ENCODE results near the gene MUC5AC. TPM values are rescaled to one million over a fixed set of nuclear protein-coding genes. Genes with fewer than 3 reads are reported as not detected.

MUC5AC gene
- total RNA-seq, 1 donor from 2014 or later, result not detected

DNA sequence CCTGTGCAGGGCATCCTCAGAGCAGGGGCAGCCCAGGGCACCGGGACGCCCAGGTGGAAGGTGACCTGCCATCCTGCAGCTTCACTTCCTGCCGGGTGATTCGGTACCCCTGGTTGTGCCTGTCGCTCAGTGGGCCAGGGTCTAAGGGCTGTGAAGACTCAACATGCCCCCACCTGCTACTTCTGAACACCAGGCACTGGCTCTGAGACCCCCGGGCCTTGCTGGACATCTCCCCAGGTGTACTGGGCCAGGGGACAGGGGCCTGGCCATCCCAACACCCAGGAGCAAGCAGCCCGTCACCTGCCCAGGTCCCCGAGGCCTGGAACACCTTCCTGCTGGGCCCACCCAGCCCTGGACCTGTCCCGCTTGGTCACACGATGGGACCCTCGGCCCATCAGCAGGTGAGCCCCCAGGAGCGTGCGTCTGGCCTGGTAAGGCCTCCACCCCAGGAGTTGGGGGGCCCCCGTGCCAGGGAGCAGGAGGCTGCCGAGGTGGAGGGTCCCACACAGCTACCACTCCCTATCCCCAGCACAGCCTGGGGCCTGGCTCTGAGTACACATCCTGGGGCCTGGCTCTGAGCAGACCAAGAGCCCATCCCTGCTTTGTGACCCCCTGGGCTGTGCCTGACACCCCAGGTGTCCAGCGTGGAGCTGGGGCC, 61.2 kb downstream of the MUC5AC start:
- H3K4me1 Mint-ChIP-seq (ENCODE audit: low read depth), result no peaks in the 10 kb centered on the region
- H3K27me3 Mint-ChIP-seq, result peaks cover 51% of the 10 kb centered on the region
- DNase-seq (ENCODE audit: low spot score, unreplicated experiment), result no peak
- no peaks in the 10 kb centered on the region for H3K36me3 Mint-ChIP-seq (ENCODE audit: insufficient read depth)
- no peak overlapping the region for H3K4me3 Mint-ChIP-seq (ENCODE audit: low read depth)
- peaks cover 4% of the 10 kb centered on the region for H3K9me3 Mint-ChIP-seq (ENCODE audit: low read depth)
- no peak overlapping the region for H3K27ac Mint-ChIP-seq
- TF ChIP-seq, protein P1, sequence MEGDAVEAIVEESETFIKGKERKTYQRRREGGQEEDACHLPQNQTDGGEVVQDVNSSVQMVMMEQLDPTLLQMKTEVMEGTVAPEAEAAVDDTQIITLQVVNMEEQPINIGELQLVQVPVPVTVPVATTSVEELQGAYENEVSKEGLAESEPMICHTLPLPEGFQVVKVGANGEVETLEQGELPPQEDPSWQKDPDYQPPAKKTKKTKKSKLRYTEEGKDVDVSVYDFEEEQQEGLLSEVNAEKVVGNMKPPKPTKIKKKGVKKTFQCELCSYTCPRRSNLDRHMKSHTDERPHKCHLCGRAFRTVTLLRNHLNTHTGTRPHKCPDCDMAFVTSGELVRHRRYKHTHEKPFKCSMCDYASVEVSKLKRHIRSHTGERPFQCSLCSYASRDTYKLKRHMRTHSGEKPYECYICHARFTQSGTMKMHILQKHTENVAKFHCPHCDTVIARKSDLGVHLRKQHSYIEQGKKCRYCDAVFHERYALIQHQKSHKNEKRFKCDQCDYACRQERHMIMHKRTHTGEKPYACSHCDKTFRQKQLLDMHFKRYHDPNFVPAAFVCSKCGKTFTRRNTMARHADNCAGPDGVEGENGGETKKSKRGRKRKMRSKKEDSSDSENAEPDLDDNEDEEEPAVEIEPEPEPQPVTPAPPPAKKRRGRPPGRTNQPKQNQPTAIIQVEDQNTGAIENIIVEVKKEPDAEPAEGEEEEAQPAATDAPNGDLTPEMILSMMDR (IDR thresholded peaks at IDR 0.05; ENCODE audit: unreplicated experiment), result no peak

DNA sequence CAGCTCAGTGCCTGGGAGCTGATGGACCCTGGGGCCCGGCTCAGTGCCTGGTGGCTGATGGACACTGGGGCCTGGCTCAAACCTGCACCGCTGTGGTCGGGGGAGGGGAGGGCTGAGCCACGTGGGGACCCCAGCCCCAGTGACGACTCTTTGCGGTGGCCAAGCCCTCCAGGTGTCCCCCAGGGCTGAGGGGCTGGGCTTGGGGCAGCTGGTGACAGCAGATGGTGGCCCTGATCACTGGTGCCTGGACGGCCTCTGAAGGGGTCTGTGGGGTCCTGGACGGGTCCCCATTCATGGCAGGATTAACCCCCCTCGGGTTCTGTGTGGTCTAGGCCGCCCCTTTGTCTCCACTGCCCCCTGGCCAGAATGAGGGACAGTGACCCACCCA, 61.7 kb downstream of the MUC5AC start:
- no peaks in the 10 kb centered on the region for H3K36me3 Mint-ChIP-seq (ENCODE audit: insufficient read depth)
- TF ChIP-seq, protein P1 (IDR thresholded peaks at IDR 0.05; ENCODE audit: unreplicated experiment), result no peak
- H3K4me3 Mint-ChIP-seq (ENCODE audit: low read depth), result no peak overlapping the region
- no peak overlapping the region for H3K27ac Mint-ChIP-seq
- no peak for DNase-seq (ENCODE audit: low spot score, unreplicated experiment)
- H3K9me3 Mint-ChIP-seq (ENCODE audit: low read depth), result no peaks in the 10 kb centered on the region
- H3K4me1 Mint-ChIP-seq (ENCODE audit: low read depth), result no peaks in the 10 kb centered on the region
- H3K27me3 Mint-ChIP-seq, result peaks cover 47% of the 10 kb centered on the region

DNA sequence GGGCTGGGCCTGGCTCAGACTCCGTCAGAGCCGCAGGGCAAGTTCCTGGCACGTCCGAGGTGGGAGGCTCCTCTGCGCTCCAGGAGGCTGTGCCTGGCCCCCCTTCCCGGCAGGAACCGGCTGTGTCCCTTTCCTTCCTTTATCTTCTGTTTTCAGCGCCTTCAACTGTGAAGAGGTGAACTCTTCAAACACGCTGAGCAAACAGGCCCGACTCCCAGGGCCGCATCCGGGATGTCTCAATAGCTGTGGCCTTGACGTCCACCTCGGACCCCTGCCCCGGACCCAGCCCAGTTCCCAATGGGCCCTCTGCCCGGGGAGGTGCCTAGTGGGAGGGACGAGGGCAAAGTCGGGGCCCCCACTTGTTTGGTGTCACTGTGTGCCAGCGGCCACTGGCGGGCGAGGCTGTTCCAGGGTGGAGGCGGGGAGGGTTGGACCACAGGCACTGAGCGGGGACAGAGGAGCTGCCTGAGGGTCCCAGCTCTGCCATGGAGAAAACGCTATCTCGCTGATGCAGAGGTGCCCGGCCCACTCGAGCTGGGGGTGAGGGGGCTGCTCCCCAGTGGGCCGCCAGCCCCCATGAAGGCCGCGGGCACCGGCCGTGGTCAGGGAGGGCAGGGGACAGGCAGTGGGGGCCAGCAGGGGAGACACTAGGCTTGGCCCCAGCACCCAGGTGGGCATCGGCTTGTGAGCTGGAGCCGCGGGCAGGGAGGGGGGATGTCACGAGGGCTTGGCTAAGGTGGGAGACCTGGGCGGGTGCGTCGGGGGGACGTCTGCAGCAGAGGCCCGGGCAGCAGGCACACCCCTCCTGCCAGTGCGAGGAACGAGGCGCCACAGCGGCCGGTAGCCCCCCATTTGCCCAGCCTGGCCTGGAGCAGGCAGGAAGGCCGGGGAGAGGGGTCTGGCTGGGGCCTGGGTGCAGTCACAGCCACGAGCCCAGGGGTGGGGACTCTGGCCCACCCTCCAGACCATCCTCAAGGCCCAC, 62.4 kb downstream of the MUC5AC start:
- Mint-ChIP-seq H3K27me3 (peaks cover 40% of the 10 kb centered on the region), H3K9me3 (ENCODE audit: low read depth) (no peaks in the 10 kb centered on the region), H3K27ac (no peak overlapping the region), H3K36me3 (ENCODE audit: insufficient read depth) (no peaks in the 10 kb centered on the region), H3K4me1 (ENCODE audit: low read depth) (no peaks in the 10 kb centered on the region), H3K4me3 (ENCODE audit: low read depth) (no peak overlapping the region)
- TF ChIP-seq, protein P1 (IDR thresholded peaks at IDR 0.05; ENCODE audit: unreplicated experiment), result no peak
- DNase-seq (ENCODE audit: low spot score, unreplicated experiment), result no peak

DNA sequence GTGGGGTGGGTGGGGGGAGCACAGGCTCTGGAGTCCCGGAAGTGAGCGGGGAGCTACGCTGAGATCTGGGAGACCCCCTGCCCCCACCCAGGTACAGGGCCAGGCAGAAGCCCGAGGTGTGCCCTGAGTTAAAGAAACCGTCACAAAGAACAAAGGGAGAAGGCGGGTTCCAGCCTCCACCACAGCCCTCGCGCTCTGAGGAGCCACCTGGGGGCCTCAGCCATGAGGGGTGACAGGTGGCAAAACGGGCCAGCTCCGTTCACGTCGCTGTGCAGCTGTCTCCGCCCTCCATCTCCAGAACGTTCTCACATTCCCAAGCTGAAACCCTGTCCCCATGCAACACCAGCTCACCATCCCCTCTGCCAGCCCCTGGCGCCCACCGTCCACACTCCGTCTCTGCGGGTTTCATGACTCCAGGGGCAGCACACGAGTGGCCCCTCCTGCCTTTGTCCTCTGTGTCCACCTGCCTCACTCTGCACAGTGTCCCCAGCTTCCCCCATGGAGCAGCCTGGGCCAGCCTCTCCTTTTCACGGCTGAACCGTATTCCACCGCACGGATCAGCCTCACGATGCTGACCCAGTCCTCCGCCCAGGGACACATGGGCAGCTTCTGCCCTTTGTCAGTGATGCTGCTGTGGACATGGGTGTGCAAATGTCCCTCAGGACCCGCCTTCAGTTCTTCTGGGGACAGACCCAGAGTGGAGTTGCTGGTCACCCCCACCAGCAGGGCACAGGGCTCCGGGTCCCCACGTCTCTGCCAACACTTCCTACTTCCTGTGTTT, 63.4 kb downstream of the MUC5AC start:
- H3K36me3 Mint-ChIP-seq (ENCODE audit: insufficient read depth), result no peaks in the 10 kb centered on the region
- no peak for DNase-seq (ENCODE audit: low spot score, unreplicated experiment)
- no peaks in the 10 kb centered on the region for H3K9me3 Mint-ChIP-seq (ENCODE audit: low read depth)
- H3K4me1 Mint-ChIP-seq (ENCODE audit: low read depth), result no peaks in the 10 kb centered on the region
- H3K27ac Mint-ChIP-seq, result no peak overlapping the region
- H3K4me3 Mint-ChIP-seq (ENCODE audit: low read depth), result no peak overlapping the region
- H3K27me3 Mint-ChIP-seq, result peaks cover 33% of the 10 kb centered on the region
- TF ChIP-seq, protein P1 (IDR thresholded peaks at IDR 0.05; ENCODE audit: unreplicated experiment), result no peak

DNA sequence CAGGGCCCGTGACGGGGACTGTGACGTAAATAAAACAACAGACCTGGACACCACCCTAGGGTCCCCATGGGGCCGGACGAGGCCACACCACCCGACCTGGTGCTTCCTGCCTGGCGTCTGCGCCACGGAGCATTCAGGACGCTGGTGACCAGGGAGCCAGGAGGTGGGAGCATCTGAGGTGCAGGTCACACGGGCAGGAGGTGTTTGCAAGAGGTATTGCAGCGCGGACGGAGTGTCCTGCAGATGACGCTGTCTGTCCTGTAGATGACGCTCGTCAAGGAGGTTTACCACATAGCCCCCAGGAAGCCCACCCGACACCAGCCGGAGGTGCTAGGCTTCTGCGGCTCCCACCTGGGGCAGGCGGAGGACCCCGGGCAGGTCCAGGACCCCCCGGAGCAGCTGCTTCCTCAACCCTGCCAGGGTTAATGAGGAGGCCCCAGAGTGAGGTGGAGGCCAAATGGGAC, 64.1 kb downstream of the MUC5AC start:
- no peak for DNase-seq (ENCODE audit: low spot score, unreplicated experiment)
- Mint-ChIP-seq H3K4me3 (ENCODE audit: low read depth) (no peak overlapping the region), H3K27ac (no peak overlapping the region), H3K9me3 (ENCODE audit: low read depth) (no peaks in the 10 kb centered on the region), H3K4me1 (ENCODE audit: low read depth) (no peaks in the 10 kb centered on the region), H3K27me3 (peaks cover 26% of the 10 kb centered on the region), H3K36me3 (ENCODE audit: insufficient read depth) (no peaks in the 10 kb centered on the region)
- TF ChIP-seq, protein P1 (IDR thresholded peaks at IDR 0.05; ENCODE audit: unreplicated experiment), result no peak

Measured in progenitor cell of endocrine pancreas (in vitro differentiated cells).